HepG2 (cell line): ENCODE results near the gene YIPF3. TPM values are rescaled to one million over a fixed set of nuclear protein-coding genes. Genes with fewer than 3 reads are reported as not detected.

Experiments
- ATM ChIP-seq: fragments of 450-650 bp; IDR thresholded peaks from 2 replicates; pipeline ENCODE4 v1.7.1; 2017; ENCODE audit warnings: mild to moderate bottlenecking, borderline replicate concordance
- CREM ChIP-seq, 2 experiments: sonication (generic) in 1 of 2; formaldehyde crosslinking in 1 of 2; IDR thresholded peaks; 2 replicates each; pipeline versions ENCODE4 v1.4.0 to v1.6.1; 2016 to 2020; ENCODE audit warnings: antibody characterized with exemption in 1 of 2, mild to moderate bottlenecking in 1 of 2, missing genetic modification reagents in 1 of 2
- FOXM1 ChIP-seq: sonication (generic); formaldehyde crosslinking; IDR thresholded peaks from 2 replicates; pipeline ENCODE4 v1.5.0; 2020; ENCODE audit warnings: missing genetic modification reagents
- KLF11 ChIP-seq: IDR thresholded peaks from 2 replicates; pipeline ENCODE4 v1.6.1; 2016; ENCODE audit warnings: missing compliant biosample characterization
- KLF13 ChIP-seq: sonication (generic); formaldehyde crosslinking; IDR thresholded peaks from 2 replicates; pipeline ENCODE4 v1.4.0; 2020; ENCODE audit warnings: mild to moderate bottlenecking, missing genetic modification reagents
- MEIS1 ChIP-seq: sonication (generic); formaldehyde crosslinking; IDR thresholded peaks from 2 replicates; pipeline ENCODE4 v1.9.0; 2021; ENCODE audit warnings: mild to moderate bottlenecking, missing genetic modification reagents, moderate library complexity, borderline replicate concordance
- NRL ChIP-seq: sonication (generic); formaldehyde crosslinking; IDR thresholded peaks from 2 replicates; pipeline ENCODE4 v1.5.0; 2020; ENCODE audit warnings: missing genetic modification reagents, mild to moderate bottlenecking, moderate library complexity, borderline replicate concordance
- RBM39 ChIP-seq: fragments of 200-400 bp; formaldehyde crosslinking; IDR thresholded peaks from one replicate; pipeline ENCODE4 v1.6.1; 2018; ENCODE audit warnings: antibody characterized with exemption, mild to moderate bottlenecking, low read depth, low read length; ENCODE audit not compliant: poor library complexity, severe bottlenecking
- RNF2 ChIP-seq: fragments of 450-650 bp; conservative IDR thresholded peaks from 2 replicates; pipeline ENCODE4 v1.6.1; 2016; ENCODE audit warnings: low read depth
- SATB2 ChIP-seq: sonication (generic); formaldehyde crosslinking; IDR thresholded peaks from 2 replicates; pipeline ENCODE4 v1.5.0; 2020; ENCODE audit warnings: missing genetic modification reagents
- STAT5B ChIP-seq: sonication (generic); formaldehyde crosslinking; IDR thresholded peaks from 2 replicates; pipeline ENCODE4 v1.4.0; 2020; ENCODE audit warnings: missing genetic modification reagents
- THAP11 ChIP-seq: IDR thresholded peaks from 2 replicates; pipeline ENCODE4 v1.6.1; 2016; ENCODE audit warnings: missing biosample characterization, missing genetic modification reagents
- ZNF746 ChIP-seq: sonication (generic); formaldehyde crosslinking; IDR thresholded peaks from 2 replicates; pipeline ENCODE4 v1.8.0; 2022; ENCODE audit warnings: mild to moderate bottlenecking, missing genetic modification reagents
- polyA plus RNA-seq, 8 experiments: library from polyadenylated mRNA; depleted of rRNA in 3 of 8; stranded (reverse) in 7 of 8; unstranded in 1 of 8; fragments of >200 nt; fragmentation: Illumina TruSeq in 4 of 8; extraction: Trizol in 4 of 8; gene quantifications; 2 replicates each; pipeline versions ENCODE4 v1.2.1 to v1.2.3, GENCODE V29; 2011 to 2016; ENCODE audit warnings: low read depth in 4 of 8, missing spikeins in 1 of 8, mixed read lengths in 1 of 8; ENCODE audit not compliant: insufficient read depth in 1 of 8
- total RNA-seq, 5 experiments: library from RNA; depleted of rRNA; stranded (reverse); fragments of >200 nt; fragmentation: Illumina TruSeq; extraction: Trizol; gene quantifications; 2 replicates each; pipeline ENCODE4 v1.2.3, GENCODE V29; 2016; ENCODE audit warnings: low read depth in 1 of 5
- TF ChIP-seq, protein P1 (sequence below): sonication (generic); formaldehyde crosslinking; IDR thresholded peaks from 2 replicates; pipeline ENCODE4 v1.5.0; 2020; ENCODE audit warnings: mild to moderate bottlenecking, missing genetic modification reagents, moderate library complexity
- TF ChIP-seq, protein P2 (sequence below): sonication (generic); formaldehyde crosslinking; IDR thresholded peaks from 2 replicates; pipeline ENCODE4 v1.4.0; 2020; ENCODE audit warnings: missing genetic modification reagents, mild to moderate bottlenecking, borderline replicate concordance
- TF ChIP-seq, protein P3 (sequence below): sonication (generic); formaldehyde crosslinking; IDR thresholded peaks from 2 replicates; pipeline ENCODE4 v1.4.0; 2020; ENCODE audit warnings: missing genetic modification reagents
- TF ChIP-seq, protein P4 (sequence below): IDR thresholded peaks from 2 replicates; pipeline ENCODE4 v1.6.1; 2018; ENCODE audit warnings: missing genetic modification reagents, mild to moderate bottlenecking, missing compliant biosample characterization

YIPF3 gene
- total and polyA plus RNA-seq, 2 of the 13 experiments (the other 11 are each of a cell fraction or from before 2014, with no cell fraction given) = 107 to 206 TPM

DNA sequence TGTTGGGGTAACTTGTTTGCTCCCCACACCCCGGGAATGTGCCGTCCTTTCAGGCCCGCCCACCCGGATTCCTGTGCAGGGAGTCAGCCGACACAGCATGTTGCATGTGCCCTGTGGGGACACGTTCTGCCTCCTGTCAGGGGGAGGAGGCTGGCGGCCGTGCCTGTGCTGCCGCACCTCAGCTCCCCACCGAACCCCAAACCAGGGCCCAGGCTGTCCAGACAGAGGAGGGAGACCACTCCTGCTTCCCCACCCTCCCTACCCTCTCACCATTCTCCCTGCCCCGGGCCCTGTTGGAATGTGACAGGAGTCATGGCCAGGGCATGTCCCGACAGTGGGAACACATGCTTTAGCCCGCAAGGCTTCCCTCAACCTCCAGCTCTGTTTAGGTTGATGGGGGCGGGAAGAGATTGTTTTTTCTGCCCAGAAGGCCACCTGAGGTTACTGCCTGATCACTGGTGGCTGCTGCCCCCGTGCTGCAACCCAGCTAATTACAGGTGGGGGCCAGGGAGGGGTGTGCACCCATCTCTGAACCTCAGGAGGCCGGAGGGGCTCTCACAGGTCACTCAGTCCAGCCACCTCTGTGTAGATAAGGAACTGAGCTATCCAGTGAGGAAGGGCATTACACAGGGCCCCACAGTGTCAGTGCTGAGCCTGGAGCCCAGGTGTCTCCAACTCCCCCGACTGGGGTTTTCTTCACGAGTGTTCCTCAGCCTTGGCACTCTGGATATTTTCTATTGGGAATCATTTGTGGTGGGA is 20.2 kb downstream of the YIPF3 start (continued):
- TF ChIP-seq, protein P1, sequence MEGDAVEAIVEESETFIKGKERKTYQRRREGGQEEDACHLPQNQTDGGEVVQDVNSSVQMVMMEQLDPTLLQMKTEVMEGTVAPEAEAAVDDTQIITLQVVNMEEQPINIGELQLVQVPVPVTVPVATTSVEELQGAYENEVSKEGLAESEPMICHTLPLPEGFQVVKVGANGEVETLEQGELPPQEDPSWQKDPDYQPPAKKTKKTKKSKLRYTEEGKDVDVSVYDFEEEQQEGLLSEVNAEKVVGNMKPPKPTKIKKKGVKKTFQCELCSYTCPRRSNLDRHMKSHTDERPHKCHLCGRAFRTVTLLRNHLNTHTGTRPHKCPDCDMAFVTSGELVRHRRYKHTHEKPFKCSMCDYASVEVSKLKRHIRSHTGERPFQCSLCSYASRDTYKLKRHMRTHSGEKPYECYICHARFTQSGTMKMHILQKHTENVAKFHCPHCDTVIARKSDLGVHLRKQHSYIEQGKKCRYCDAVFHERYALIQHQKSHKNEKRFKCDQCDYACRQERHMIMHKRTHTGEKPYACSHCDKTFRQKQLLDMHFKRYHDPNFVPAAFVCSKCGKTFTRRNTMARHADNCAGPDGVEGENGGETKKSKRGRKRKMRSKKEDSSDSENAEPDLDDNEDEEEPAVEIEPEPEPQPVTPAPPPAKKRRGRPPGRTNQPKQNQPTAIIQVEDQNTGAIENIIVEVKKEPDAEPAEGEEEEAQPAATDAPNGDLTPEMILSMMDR (CRISPR knock-in tag) = peak; percentile 97
- TF ChIP-seq THAP11 = no peak
- 0 out of 2 replicates have a peak, but pooled peaks have one; percentile 35 for TF ChIP-seq KLF11 (CRISPR knock-in tag)
- no peak for TF ChIP-seq STAT5B (CRISPR knock-in tag)
- TF ChIP-seq FOXM1 (CRISPR knock-in tag) = no peak
- TF ChIP-seq, protein P2, sequence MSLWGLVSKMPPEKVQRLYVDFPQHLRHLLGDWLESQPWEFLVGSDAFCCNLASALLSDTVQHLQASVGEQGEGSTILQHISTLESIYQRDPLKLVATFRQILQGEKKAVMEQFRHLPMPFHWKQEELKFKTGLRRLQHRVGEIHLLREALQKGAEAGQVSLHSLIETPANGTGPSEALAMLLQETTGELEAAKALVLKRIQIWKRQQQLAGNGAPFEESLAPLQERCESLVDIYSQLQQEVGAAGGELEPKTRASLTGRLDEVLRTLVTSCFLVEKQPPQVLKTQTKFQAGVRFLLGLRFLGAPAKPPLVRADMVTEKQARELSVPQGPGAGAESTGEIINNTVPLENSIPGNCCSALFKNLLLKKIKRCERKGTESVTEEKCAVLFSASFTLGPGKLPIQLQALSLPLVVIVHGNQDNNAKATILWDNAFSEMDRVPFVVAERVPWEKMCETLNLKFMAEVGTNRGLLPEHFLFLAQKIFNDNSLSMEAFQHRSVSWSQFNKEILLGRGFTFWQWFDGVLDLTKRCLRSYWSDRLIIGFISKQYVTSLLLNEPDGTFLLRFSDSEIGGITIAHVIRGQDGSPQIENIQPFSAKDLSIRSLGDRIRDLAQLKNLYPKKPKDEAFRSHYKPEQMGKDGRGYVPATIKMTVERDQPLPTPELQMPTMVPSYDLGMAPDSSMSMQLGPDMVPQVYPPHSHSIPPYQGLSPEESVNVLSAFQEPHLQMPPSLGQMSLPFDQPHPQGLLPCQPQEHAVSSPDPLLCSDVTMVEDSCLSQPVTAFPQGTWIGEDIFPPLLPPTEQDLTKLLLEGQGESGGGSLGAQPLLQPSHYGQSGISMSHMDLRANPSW (CRISPR knock-in tag) = no peak
- no peak for TF ChIP-seq KLF13 (CRISPR knock-in tag)
- TF ChIP-seq RBM39 = no peak
- peak; percentile 23; the same call in 1 of the 2 replicates for TF ChIP-seq NRL (CRISPR knock-in tag)
- TF ChIP-seq, protein P3, sequence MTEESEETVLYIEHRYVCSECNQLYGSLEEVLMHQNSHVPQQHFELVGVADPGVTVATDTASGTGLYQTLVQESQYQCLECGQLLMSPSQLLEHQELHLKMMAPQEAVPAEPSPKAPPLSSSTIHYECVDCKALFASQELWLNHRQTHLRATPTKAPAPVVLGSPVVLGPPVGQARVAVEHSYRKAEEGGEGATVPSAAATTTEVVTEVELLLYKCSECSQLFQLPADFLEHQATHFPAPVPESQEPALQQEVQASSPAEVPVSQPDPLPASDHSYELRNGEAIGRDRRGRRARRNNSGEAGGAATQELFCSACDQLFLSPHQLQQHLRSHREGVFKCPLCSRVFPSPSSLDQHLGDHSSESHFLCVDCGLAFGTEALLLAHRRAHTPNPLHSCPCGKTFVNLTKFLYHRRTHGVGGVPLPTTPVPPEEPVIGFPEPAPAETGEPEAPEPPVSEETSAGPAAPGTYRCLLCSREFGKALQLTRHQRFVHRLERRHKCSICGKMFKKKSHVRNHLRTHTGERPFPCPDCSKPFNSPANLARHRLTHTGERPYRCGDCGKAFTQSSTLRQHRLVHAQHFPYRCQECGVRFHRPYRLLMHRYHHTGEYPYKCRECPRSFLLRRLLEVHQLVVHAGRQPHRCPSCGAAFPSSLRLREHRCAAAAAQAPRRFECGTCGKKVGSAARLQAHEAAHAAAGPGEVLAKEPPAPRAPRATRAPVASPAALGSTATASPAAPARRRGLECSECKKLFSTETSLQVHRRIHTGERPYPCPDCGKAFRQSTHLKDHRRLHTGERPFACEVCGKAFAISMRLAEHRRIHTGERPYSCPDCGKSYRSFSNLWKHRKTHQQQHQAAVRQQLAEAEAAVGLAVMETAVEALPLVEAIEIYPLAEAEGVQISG (CRISPR knock-in tag) = no peak; the same call in none of the 2 replicates
- TF ChIP-seq RNF2 = no peak
- TF ChIP-seq SATB2 (CRISPR knock-in tag) = no peak
- TF ChIP-seq MEIS1 = no peak; the same call in 1 of the 2 replicates
- TF ChIP-seq, protein P4, sequence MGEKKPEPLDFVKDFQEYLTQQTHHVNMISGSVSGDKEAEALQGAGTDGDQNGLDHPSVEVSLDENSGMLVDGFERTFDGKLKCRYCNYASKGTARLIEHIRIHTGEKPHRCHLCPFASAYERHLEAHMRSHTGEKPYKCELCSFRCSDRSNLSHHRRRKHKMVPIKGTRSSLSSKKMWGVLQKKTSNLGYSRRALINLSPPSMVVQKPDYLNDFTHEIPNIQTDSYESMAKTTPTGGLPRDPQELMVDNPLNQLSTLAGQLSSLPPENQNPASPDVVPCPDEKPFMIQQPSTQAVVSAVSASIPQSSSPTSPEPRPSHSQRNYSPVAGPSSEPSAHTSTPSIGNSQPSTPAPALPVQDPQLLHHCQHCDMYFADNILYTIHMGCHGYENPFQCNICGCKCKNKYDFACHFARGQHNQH (CRISPR knock-in tag) = peak; percentile 63; the same call in 1 of the 2 replicates
- no peak; the same call in 1 of the 2 replicates for TF ChIP-seq CREM (IDR thresholded peaks at IDR 0.05)
- no peak for TF ChIP-seq CREM (CRISPR knock-in tag; IDR thresholded peaks at IDR 0.05)
- TF ChIP-seq ZNF746 (CRISPR knock-in tag) = no peak
- TF ChIP-seq ATM = no peak
